Bladder microvascular endothelial cell (primary cell): ENCODE data around the gene CRTC2. TPM values are rescaled to one million over a fixed set of nuclear protein-coding genes. Genes with fewer than 3 reads are reported as not detected.

ENCODE experiments used
- total RNA-seq: library from RNA; depleted of rRNA; stranded (reverse); fragments of >200 nt; gene quantifications from 2 replicates; pipeline ENCODE4 v1.2.3, GENCODE V29; 2014

Gene CRTC2
- total RNA-seq, result 5.0 and 7.9 TPM in 2 replicates

GRCh38 chr1:153958111-153958960 lies at the start of gene CRTC2:
Gene CRTC2 (minus strand): TSS chr1:153958612. CDS start chr1:153958497, 115 bp downstream.

GRCh38 chr1:153990468-153991150 lies 32.2 kb upstream of the CRTC2 start, which contains the start of gene RPS27:
Gene RPS27 (plus strand): TSS chr1:153990762. CDS start chr1:153990797, 35 bp downstream.

DNA sequence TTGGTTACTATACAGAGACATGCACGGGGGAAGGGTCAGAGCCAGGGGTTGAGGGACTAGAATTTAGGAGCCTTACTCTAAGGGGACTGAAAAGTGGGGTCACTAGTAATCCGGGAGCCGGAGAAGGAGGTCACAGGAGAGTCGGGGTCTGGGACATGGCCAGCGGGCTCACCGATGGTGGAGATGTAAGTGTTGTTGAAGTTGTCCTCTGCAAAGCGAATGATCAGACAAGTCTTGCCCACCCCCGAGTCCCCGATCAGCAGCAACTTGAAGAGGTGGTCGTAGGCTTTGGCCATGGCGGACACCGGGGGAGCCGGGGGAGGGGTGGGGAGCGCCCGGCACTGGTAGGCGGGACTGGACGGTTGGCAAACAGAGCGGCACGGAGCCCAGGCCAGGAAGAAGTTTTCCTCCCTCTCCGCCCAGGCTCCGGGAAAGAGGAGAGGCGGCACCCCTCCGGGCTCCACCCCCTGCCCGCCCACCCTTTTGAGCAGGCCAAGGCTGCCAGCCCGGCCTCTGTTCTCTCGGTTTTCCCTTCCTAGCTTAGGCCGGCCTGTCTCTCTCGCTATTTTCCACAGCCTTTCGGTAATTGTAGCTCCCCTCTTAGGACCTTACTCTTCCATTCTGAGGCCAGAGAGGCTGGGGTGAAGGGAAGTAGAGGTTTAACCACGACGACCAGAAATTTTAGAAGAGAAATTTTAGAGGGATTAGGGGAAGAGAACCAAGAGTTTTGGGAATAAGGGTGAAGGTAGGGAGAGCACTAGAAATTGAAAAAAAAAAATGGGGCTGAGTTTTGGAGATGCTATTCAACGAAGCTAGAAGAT lies 27.7 kb upstream of the CRTC2 start, which contains the start of gene RAB13:
Gene RAB13, minus strand, starts transcription at position 399 of the 821 bp plus-strand sequence. Its CDS starts 103 bp downstream, at position 296.

DNA sequence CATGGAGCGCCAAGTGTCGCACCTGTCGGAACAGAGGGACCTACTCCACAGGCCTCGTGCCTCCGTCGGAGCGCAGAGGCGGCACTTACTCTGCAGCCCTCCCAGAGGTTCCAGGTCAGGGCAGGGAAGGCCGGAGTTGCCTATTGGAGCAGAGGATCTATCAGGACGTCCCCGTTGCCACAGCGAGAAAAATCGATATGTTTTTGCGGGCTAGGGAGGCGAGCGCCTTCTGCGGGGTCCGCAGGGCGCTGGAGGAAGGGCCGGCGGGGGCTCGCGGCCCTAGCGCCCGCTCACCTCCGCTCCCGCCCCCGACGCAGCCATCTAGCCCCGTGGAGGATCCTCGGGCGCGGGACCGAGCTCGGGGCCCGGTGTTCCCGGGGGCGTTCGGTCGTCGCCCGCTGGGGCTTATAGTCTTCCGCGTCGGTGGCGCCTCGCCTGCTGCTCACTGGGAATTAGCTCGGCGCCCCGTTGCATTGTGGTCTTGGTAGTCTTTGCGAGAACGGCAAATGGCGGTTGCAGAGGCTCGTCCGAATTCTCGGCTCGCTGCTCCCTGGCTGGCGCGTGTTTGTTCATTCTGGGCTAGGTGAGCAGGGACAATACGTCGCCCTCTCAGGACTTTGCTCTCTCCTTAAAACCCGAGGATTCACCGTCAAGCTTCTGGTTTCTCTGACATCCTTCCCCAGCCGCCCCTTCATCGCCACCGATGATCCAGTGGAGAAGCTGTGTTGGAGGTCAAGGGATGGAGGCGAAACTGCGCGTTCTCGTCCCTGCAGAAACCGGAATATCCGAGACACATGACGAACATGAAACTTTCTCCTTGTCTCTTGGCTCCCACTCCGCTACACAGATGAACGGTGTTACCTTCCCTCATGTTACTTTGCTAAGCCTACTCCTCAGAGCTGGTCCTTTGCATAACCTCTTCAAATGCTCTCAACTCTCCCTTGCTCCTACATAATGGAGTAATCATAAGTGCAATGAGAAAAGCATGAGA lies 19.1 kb upstream of the CRTC2 start, which contains the start of gene JTB:
Gene JTB, minus strand, starts transcription at position 425 of the 991 bp plus-strand sequence. Its CDS starts 422 bp downstream, at position 3.

DNA sequence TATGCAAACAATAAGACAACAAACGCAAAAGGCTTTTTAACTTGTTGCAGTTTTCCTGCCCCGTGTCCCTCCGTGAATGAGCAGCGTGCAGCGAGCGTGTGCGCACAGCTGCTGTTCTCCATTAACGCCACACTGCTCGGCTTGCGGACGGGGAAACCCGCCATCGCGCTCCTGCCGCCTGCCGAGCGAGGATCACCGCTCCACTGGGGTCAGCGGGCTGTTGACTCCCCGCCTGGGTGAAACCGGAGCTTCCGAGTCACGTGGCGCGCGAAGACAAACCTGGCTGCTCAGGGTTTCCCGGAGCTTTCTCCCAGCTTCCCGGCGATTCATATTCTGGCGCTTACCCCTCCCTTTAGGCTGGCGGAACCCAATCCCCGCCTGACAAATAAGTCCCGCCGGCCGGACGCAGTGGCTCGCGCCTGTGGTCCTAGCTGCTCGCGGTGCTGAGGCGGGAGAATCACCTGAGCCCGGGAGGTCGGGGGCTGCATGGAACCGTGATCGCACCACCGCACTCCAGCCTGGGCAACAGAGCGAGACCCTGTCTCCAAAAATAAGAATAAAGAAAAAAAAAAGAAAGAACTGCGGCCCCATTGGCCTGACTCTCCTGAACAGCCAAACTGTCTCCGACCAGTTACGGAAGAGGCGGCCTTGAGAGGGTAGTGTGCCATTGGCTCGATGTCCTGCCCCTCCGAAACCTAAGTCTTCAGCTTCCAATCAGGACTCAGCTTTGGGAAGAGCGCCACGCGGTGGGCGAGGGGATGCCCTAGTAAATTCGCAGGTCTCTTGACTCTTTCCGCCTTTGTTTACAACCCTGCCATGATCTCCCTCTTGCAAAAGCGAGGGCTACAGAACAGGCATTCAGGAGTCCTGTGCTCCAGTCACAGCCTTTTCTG lies 8.9 kb upstream of the CRTC2 start, which contains the start of gene CREB3L4:
Gene CREB3L4, plus strand, starts transcription at position 796 of the 893 bp plus-strand sequence. CDS start 624 bp downstream, outside the sequence.

DNA sequence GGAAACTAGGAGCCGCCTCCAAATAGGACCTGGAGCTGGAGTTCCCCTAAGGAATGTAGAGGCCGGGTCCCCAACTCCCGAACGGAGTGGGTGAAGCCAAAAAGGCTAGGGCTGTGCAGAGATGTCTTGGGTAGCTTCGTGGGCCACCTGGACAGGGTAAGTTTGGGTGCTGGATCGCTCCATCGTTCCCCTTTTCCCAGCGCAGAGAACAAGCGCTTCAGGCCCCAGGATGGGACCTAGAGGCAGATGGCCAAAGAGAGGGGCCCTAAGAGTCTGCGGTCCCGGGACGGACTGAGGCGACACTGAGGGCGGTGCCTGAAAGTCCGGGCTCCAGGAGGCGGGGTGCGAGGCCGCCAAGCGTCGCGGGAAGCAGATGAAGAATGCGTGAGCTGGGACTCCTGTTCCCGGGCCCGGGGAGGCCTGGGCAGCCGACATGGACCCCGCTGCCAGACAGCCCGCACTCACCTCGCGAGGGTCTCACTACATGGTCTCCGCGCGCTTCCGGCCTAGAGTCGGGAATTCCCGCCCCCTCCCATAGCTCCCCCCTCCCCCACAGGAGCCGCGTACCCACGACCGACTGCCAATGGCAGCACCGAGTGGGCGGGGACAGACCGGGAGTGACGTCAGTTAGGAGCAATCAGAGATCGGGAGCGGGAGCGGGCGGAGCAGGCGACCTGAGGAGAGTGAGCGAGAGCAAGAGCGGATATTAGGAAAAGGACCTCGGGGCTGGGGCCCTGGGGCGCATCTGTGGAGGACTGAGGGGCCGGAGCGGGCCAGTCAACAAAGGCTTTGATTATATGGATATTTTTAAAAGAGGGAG lies 4.8 kb upstream of the CRTC2 start, which contains the start of gene SLC39A1:
Gene SLC39A1, minus strand, starts transcription at position 508 of the 820 bp plus-strand sequence. CDS start 822 bp downstream, outside the sequence.

DNA sequence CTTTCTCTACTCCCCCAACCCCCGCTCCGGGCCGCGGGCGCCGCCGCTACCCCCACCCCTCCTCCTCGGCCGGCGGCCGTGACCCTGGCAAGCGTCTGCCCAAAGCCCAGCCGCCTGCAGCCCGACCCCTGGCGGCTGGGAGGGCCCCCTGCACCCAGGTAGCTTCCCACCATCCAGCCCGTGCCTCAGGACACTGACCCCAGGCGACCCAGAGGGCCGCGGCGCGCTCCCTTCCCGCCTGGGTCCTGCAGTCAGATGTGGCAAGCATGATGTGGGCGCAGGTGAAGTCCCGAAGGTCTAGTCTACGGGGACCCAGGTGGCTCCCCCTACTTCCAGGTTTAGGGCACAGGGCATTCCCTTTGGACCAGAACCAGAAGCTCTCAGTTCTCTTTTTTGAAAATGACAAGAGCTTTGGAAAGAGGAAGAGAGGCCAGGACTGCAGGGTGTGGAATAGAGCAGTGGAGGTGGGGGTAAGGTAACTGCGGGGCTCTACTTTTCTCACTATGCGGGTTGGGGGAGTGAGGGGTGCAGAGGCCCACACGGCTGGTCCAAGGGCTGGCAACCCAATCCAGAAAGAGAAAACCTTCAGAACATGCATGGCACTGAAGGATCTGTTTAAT lies 11.7 kb downstream of the CRTC2 start, which contains the start of gene DENND4B:
Gene DENND4B, minus strand, starts transcription at position 97 of the 620 bp plus-strand sequence. CDS start 2,344 bp downstream, outside the sequence.

DNA sequence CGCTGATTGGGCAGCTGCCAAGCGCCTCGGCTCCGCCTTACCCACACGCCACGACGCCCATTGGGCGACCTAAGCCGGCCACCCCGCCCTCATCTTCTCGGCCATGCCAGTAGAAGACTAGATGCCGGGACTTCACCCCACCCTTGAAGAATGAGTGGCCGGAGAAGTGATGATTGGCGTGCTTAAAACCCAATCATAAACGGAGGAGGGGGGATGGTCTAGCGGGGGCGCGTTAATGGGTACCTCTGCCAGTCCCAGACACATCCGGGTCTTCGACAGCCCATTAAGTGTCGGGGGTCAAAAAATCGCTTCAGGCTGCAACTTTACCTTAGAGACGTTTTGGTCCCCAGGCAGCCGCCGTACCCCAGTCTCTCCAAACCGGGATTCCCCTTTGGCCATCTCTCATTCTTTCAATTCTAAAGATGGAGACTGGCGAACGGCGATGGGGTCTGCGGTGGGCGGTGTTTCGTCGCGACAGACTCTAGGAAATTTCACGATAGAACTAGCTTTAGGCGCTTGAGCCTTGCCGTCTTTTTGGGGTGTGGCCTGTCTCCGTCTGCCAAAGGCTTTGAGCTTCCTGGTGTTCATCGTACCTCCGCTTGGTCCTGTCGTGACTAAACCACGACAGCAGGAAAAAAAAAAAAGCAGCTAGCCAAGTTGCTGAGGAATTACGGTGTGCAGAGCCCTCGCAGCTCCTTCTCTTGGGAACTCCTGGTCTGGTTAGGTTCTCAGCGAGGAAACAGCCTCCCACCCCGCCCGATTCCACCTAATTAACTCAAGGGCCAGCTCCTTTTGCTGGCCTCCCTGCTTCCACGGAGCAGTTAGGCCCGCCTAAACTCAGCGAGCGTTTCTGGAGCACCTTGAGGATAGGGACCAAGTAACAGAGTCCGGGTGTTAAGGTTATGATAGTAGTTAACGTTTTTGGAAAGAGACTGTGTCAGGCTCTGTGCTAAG lies 35.2 kb downstream of the CRTC2 start, which contains the start of gene GATAD2B:
Gene GATAD2B, minus strand, starts transcription at position 1 of the 954 bp plus-strand sequence. CDS start 94,625 bp downstream, outside the sequence.

Other genes with a start within 250 kb of the CRTC2 start
- gene INTS3, start 230.6 kb downstream of the CRTC2 start, total RNA-seq, result 22.0 and 41.3 TPM in 2 replicates
- 19.4 and 29.0 TPM in 2 replicates for gene SLC27A3, start 183.2 kb downstream of the CRTC2 start, total RNA-seq
- gene GATAD2B, start 35.6 kb downstream of the CRTC2 start, total RNA-seq, result 3.6 and 9.8 TPM in 2 replicates
- gene DENND4B, start 11.9 kb downstream of the CRTC2 start, total RNA-seq, result 9.1 and 25.8 TPM in 2 replicates
- gene SLC39A1, start 4.9 kb upstream of the CRTC2 start, total RNA-seq, result 87.4 and 114 TPM in 2 replicates
- 6.5 and 8.3 TPM in 2 replicates for gene CREB3L4, start 9.3 kb upstream of the CRTC2 start, total RNA-seq
- gene JTB, start 19.1 kb upstream of the CRTC2 start, total RNA-seq, result 73.7 and 78.2 TPM in 2 replicates
- gene RAB13, start 27.7 kb upstream of the CRTC2 start, total RNA-seq, result 48.4 and 87.2 TPM in 2 replicates
- 596 and 1,367 TPM in 2 replicates for gene RPS27, start 32.1 kb upstream of the CRTC2 start, total RNA-seq
- gene NUP210L, start 196.5 kb upstream of the CRTC2 start, total RNA-seq, result 0.06 and 0.16 TPM in 2 replicates
- 449 and 809 TPM in 2 replicates for gene TPM3, start 233.5 kb upstream of the CRTC2 start, total RNA-seq
- not detected in 2 replicates for gene CFAP141, start 247.7 kb upstream of the CRTC2 start, total RNA-seq